HG03139 (cell line): ENCODE results near the gene GPA33.
"Not testable (repeated sequence)": the region's sequence is repeated elsewhere in the genome, so short reads cannot be mapped to it uniquely, and the experiment has no call there.

Experiments used
- ATAC-seq: cut with Tn5 transposase; IDR thresholded peaks from one replicate; pipeline ENCODE4 v1.9.1; 2021; ENCODE audit not compliant: unreplicated experiment

The GPA33 gene

GRCh38 chr1:167059045-167059808 is 30.9 kb downstream of the GPA33 start:
- no peak for ATAC-seq

- peak; percentile 55 for ATAC-seq
Observed at GRCh38 chr1:167057241-167057688, 32.9 kb downstream of the GPA33 start.

GRCh38 chr1:167056529-167057231 is 33.5 kb downstream of the GPA33 start:
- no peak for ATAC-seq

GRCh38 chr1:167054946-167055630 is 35.1 kb downstream of the GPA33 start:
- ATAC-seq, result no peak

GRCh38 chr1:167054531-167054930 is 35.6 kb downstream of the GPA33 start:
- ATAC-seq, result no peak

- ATAC-seq, result no peak
Observed at GRCh38 chr1:167052389-167052788, 37.8 kb downstream of the GPA33 start.

GRCh38 chr1:167051907-167052306 is 38.3 kb downstream of the GPA33 start:
- no peak for ATAC-seq

- ATAC-seq, result peak; percentile 98
Observed at GRCh38 chr1:167043752-167044488, 46.3 kb downstream of the GPA33 start.

GRCh38 chr1:167033646-167034045 is 56.5 kb downstream of the GPA33 start:
- no peak for ATAC-seq

- not testable (repeated sequence) for ATAC-seq
Observed at GRCh38 chr1:167029553-167029952, 60.6 kb downstream of the GPA33 start.

- ATAC-seq, result peak; percentile 89
Observed at GRCh38 chr1:167022384-167022783, 67.8 kb downstream of the GPA33 start.

GRCh38 chr1:167016100-167016750 is 74.0 kb downstream of the GPA33 start:
- no peak for ATAC-seq

GRCh38 chr1:167013108-167013929 is 76.9 kb downstream of the GPA33 start:
- no peak for ATAC-seq

- ATAC-seq, result no peak
Observed at GRCh38 chr1:167012570-167012969, 77.6 kb downstream of the GPA33 start.

GRCh38 chr1:167011560-167012191 is 78.5 kb downstream of the GPA33 start:
- no peak for ATAC-seq

GRCh38 chr1:167003711-167004110 is 86.5 kb downstream of the GPA33 start:
- no peak for ATAC-seq
